Measurements from ENCODE around the gene SNRPD2.
A peak's percentile ranks its signal among the peaks of the same experiment; 100 is the strongest.

The SNRPD2 gene

GRCh38 chr19:45643024-45643926 lies 48.5 kb downstream of the SNRPD2 start:
- H3K4me3 ChIP-seq (ENCODE audit: control insufficient read depth, low read depth, low read length), result no peak overlapping the region
- DNase-seq (ENCODE audit: low read depth), result no peak
- peak; percentile 99 for TF ChIP-seq CTCF (IDR thresholded peaks at IDR 0.05; ENCODE audit: control insufficient read depth, insufficient read depth, low read depth, low read length, missing control alignments)

GRCh38 chr19:45641274-45642105 lies 50.3 kb downstream of the SNRPD2 start:
- no peak for TF ChIP-seq CTCF (IDR thresholded peaks at IDR 0.05; ENCODE audit: control insufficient read depth, insufficient read depth, low read depth, low read length, missing control alignments)
- no peak for DNase-seq (ENCODE audit: low read depth)
- H3K4me3 ChIP-seq (ENCODE audit: control insufficient read depth, low read depth, low read length), result peak overlapping the region; percentile 32

- no peak overlapping the region for H3K4me3 ChIP-seq (ENCODE audit: control insufficient read depth, low read depth, low read length)
- TF ChIP-seq CTCF (IDR thresholded peaks at IDR 0.05; ENCODE audit: control insufficient read depth, insufficient read depth, low read depth, low read length, missing control alignments), result no peak
- no peak for DNase-seq (ENCODE audit: low read depth)
Measured at GRCh38 chr19:45640849-45641273, 50.9 kb downstream of the SNRPD2 start.

GRCh38 chr19:45638930-45639729 lies 52.6 kb downstream of the SNRPD2 start, which contains the start of gene EML2:
EML2 (minus strand) TSS chr19:45639397; CDS start chr19:45639376, 21 bp downstream.
- TF ChIP-seq CTCF (IDR thresholded peaks at IDR 0.05; ENCODE audit: control insufficient read depth, insufficient read depth, low read depth, low read length, missing control alignments), result peak; percentile 41
- no peak for DNase-seq (ENCODE audit: low read depth)

GRCh38 chr19:45637890-45638667 lies 53.7 kb downstream of the SNRPD2 start:
- no peak for TF ChIP-seq CTCF (IDR thresholded peaks at IDR 0.05; ENCODE audit: control insufficient read depth, insufficient read depth, low read depth, low read length, missing control alignments)
- no peak for DNase-seq (ENCODE audit: low read depth)
- H3K4me3 ChIP-seq (ENCODE audit: control insufficient read depth, low read depth, low read length), result peak overlapping the region; percentile 96

More at GRCh38 chr19:45638930-45639729, 52.6 kb downstream of the SNRPD2 start, which contains the start of gene EML2:
- peak within 1 kb of the TSS; percentile 96 for H3K4me3 ChIP-seq (ENCODE audit: control insufficient read depth, low read depth, low read length)
